Kidney (tissue), 14 donors: Measurements from ENCODE around the gene SLC35F6. TPM values are rescaled to one million over a fixed set of nuclear protein-coding genes. Genes with fewer than 3 reads are reported as not detected.

Experiments used
- DNase-seq, 5 donors: peaks; one replicate each; pipeline ENCODE4 v3.0.0-alpha.2; 2013 to 2020
- FAIRE-seq: peaks from 2 replicates; lab custom pipeline; 2012; peaks lifted over from hg19 to GRCh38; lab: Jason Lieb, UNC
- H3K27ac ChIP-seq, 2 donors: one replicate each; pipeline ENCODE4 v1.7.0; 2013; ENCODE audit warnings: low read depth in 2 of 2, low read length in 2 of 2, inconsistent platforms in 1 of 2
- H3K27me3 ChIP-seq: one replicate; pipeline ENCODE4 v1.7.1; 2013; ENCODE audit warnings: low read length, inconsistent platforms; ENCODE audit not compliant: control insufficient read depth, insufficient read depth
- H3K36me3 ChIP-seq, 3 donors: one replicate each; pipeline versions ENCODE4 v1.7.0 to v1.7.1; 2013; ENCODE audit warnings: low read length in 3 of 3, control low read depth in 1 of 3, inconsistent platforms in 1 of 3; ENCODE audit not compliant: insufficient read depth in 3 of 3, control insufficient read depth in 2 of 3
- H3K4me1 ChIP-seq, 3 donors: one replicate each; pipeline versions ENCODE4 v1.7.0 to v1.7.1; 2013; ENCODE audit warnings: low read length in 3 of 3, inconsistent platforms in 1 of 3, low read depth in 1 of 3; ENCODE audit not compliant: control insufficient read depth in 2 of 3, insufficient read depth in 2 of 3
- H3K4me3 ChIP-seq, 3 donors: one replicate each; pipeline versions ENCODE4 v1.7.0 to v1.8.1; 2013; ENCODE audit warnings: low read length in 3 of 3, control low read depth in 1 of 3, inconsistent platforms in 1 of 3
- H3K9ac ChIP-seq, 3 donors: one replicate each; pipeline versions ENCODE4 v1.7.0 to v1.7.1; 2013; ENCODE audit warnings: low read length in 3 of 3, control low read depth in 1 of 3, inconsistent platforms in 1 of 3
- H3K9me3 ChIP-seq, 3 donors: one replicate each; pipeline versions ENCODE4 v1.7.0 to v1.7.1; 2013; ENCODE audit warnings: low read length in 3 of 3, control low read depth in 1 of 3, inconsistent platforms in 1 of 3; ENCODE audit not compliant: control insufficient read depth in 2 of 3, insufficient read depth in 1 of 3
- intact Hi-C: fragments of 100-400 bp; cut with DNase I; formaldehyde crosslinking; loops from one replicate; pipeline ENCODE4 v1.11.1; 2022
- polyA plus RNA-seq: library from polyadenylated mRNA; stranded (reverse); fragments of 350-450 nt; fragmentation: Illumina TruSeq; extraction: RNeasy Lipid Tissue Mini Kit (QIAGEN cat#74804); gene quantifications from one replicate; pipeline ENCODE4 v1.2.3, GENCODE V29; 2014; ENCODE audit warnings: low read depth, low replicate concordance; ENCODE audit not compliant: insufficient read depth
- total RNA-seq: library from RNA; stranded (reverse); fragmentation: NEBNext Ultra II Directional; extraction: Animal tissue kit (Norgen Biotek cat#: 25700); gene quantifications from one replicate; pipeline ENCODE4 v1.2.1, GENCODE V29; 2021
- TF ChIP-seq, protein P1 (sequence below): IDR thresholded peaks from 3 replicates; pipeline ENCODE4 v1.5.1; 2012; ENCODE audit warnings: mild to moderate bottlenecking, moderate library complexity, borderline replicate concordance; ENCODE audit not compliant: insufficient read depth; ENCODE audit errors: extremely low read depth
- donor health status: control.
- donor health status: control.
- donor health status: control.
- donor health status: control.
- donor health status: control.
- donor health status: DM: yes; HTN: yes; CAD: no.
- donor health status: Normal renal cell carcinoma (clear cell type).

The SLC35F6 gene
- total and polyA plus RNA-seq, 2 donors from 2014 or later = 43.1 to 63.7 TPM

DNA sequence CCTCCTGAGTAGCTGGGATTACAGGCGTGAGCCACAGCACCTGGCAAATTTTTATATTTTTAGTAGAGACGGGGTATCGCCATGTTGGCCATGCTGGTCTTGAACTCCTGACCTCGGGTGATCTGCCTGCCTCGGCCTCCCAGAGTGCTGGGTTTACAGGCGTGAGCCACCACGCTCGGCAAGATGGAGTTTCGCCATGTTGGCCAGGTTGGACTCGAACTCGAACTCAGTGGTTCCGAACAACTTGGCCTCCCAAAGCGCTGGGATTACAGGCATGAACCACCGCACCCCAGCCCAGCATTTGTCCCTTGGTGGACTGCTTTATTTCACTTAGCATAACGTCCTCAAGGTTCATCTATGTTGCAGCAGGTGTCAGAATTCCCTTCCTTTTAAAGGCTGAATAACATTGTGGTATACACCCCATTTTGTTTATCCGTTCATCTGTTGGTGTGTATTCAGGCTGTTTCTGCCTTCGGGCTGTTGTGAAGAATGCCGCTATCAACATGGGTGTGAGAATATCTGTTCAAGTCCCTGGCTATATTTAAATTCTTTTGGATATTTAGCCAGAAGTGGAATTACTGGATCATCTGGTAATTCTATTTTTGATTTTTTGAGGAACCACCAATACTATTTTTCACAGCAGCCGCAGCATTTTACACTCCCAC, 20.6 kb downstream of the SLC35F6 start:
- no peaks in the 10 kb centered on the region for H3K27me3 ChIP-seq
- intact Hi-C loops = no loop called here
- DNase-seq (no peak), FAIRE-seq (no peak)
- peaks cover 0 to 4% (median 0%) of the 10 kb centered on the region in 3 donors for H3K4me1 ChIP-seq
- H3K9ac ChIP-seq = no peak overlapping the region
- no peaks in the 10 kb centered on the region for H3K9me3 ChIP-seq
- H3K36me3 ChIP-seq = peaks cover 0 to 3% (median 0%) of the 10 kb centered on the region in 3 donors
- TF ChIP-seq, protein P1, sequence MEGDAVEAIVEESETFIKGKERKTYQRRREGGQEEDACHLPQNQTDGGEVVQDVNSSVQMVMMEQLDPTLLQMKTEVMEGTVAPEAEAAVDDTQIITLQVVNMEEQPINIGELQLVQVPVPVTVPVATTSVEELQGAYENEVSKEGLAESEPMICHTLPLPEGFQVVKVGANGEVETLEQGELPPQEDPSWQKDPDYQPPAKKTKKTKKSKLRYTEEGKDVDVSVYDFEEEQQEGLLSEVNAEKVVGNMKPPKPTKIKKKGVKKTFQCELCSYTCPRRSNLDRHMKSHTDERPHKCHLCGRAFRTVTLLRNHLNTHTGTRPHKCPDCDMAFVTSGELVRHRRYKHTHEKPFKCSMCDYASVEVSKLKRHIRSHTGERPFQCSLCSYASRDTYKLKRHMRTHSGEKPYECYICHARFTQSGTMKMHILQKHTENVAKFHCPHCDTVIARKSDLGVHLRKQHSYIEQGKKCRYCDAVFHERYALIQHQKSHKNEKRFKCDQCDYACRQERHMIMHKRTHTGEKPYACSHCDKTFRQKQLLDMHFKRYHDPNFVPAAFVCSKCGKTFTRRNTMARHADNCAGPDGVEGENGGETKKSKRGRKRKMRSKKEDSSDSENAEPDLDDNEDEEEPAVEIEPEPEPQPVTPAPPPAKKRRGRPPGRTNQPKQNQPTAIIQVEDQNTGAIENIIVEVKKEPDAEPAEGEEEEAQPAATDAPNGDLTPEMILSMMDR = no peak
- H3K27ac ChIP-seq = no peak overlapping the region
- no peak overlapping the region for H3K4me3 ChIP-seq

DNA sequence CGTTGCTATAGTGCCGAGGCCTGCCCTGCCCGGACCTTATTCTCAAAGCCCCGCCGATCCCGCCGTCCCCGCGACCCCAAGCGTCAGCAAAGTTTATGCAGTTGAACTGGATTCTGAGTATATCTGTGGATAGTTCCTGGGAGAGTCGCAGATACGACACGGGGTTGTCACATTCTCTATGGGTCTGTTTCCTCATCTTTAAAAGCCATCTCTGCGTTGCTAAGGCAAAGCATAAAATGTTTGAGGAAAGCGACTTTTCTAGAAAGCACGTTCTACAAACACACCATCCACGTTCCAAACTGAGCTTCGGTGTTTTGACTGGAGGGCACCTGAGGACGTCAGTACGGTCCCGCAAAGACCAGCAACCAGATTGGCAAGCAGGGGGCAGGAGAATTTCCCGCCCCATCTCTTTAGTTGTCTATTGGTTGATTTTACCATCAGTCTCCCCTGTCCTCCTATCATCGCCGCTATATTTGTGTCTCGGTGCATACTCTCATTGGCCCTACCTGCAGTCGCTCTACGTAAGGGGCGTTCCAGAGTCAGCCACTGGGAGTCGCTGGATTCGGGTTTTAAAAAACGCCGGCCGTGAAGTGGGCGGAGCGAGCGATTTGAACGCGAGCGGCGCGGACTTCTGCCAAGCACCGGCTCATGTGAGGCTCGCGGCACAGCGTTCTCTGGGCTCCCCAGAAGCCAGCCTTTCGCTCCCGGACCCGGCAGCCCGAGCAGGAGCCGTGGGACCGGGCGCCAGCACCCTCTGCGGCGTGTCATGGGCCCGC, 21.5 kb downstream of the SLC35F6 start, which contains the start of gene CENPA:
CENPA (plus strand) TSS at position 626 of the 776 bp plus-strand sequence; CDS start at position 767, 141 bp downstream.
- no peaks in the 10 kb centered on the region for H3K36me3 ChIP-seq
- no peaks in the 10 kb centered on the region for H3K27me3 ChIP-seq
- H3K9ac ChIP-seq = peak within 1 kb of the TSS in 1 of 3 donors; percentile 93
- no peak within 1 kb of the TSS for H3K27ac ChIP-seq
- TF ChIP-seq, protein P1 = peak; percentile 2
- no peaks in the 10 kb centered on the region for H3K9me3 ChIP-seq
- peak within 1 kb of the TSS; percentile 73 to 95 (median 88) for H3K4me3 ChIP-seq
- DNase-seq (peak; percentile 97 to 100 (median 99)), FAIRE-seq (peak; percentile 96)
- H3K4me1 ChIP-seq = peaks cover 0 to 4% (median 0%) of the 10 kb centered on the region in 3 donors
- intact Hi-C loops = no loop called here

- intact Hi-C loops = no loop called here
- Histone ChIP-seq H3K4me3 (peak overlapping the region; percentile 42 to 52 (median 50)), H3K4me1 (peaks cover 0 to 4% (median 0%) of the 10 kb centered on the region in 3 donors), H3K36me3 (no peaks in the 10 kb centered on the region), H3K9me3 (no peaks in the 10 kb centered on the region), H3K9ac (peak overlapping the region in 1 of 3 donors; percentile 29), H3K27me3 (no peaks in the 10 kb centered on the region), H3K27ac (no peak overlapping the region)
- TF ChIP-seq, protein P1 = no peak
- FAIRE-seq (no peak), DNase-seq (peak in 3 of 5 donors; percentile 16 to 87 (median 69))
These were observed 22.3 kb downstream of the SLC35F6 start for GRCh38 chr2:26786207-26787028.
